ENCODE results near the gene STIM1.

GRCh38 chr11:4025248-4025966, 169.9 kb downstream of the STIM1 start:
- TF ChIP-seq, protein P1, sequence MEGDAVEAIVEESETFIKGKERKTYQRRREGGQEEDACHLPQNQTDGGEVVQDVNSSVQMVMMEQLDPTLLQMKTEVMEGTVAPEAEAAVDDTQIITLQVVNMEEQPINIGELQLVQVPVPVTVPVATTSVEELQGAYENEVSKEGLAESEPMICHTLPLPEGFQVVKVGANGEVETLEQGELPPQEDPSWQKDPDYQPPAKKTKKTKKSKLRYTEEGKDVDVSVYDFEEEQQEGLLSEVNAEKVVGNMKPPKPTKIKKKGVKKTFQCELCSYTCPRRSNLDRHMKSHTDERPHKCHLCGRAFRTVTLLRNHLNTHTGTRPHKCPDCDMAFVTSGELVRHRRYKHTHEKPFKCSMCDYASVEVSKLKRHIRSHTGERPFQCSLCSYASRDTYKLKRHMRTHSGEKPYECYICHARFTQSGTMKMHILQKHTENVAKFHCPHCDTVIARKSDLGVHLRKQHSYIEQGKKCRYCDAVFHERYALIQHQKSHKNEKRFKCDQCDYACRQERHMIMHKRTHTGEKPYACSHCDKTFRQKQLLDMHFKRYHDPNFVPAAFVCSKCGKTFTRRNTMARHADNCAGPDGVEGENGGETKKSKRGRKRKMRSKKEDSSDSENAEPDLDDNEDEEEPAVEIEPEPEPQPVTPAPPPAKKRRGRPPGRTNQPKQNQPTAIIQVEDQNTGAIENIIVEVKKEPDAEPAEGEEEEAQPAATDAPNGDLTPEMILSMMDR (IDR thresholded peaks at IDR 0.05; ENCODE audit: insufficient read depth, low read length): no peak
- TF ChIP-seq POLR2AphosphoS5 (IDR thresholded peaks at IDR 0.05; ENCODE audit: low read depth): no peak
- no peak for TF ChIP-seq SPI1 (IDR thresholded peaks at IDR 0.05; ENCODE audit: borderline replicate concordance, low read depth)
- TF ChIP-seq, protein P2, sequence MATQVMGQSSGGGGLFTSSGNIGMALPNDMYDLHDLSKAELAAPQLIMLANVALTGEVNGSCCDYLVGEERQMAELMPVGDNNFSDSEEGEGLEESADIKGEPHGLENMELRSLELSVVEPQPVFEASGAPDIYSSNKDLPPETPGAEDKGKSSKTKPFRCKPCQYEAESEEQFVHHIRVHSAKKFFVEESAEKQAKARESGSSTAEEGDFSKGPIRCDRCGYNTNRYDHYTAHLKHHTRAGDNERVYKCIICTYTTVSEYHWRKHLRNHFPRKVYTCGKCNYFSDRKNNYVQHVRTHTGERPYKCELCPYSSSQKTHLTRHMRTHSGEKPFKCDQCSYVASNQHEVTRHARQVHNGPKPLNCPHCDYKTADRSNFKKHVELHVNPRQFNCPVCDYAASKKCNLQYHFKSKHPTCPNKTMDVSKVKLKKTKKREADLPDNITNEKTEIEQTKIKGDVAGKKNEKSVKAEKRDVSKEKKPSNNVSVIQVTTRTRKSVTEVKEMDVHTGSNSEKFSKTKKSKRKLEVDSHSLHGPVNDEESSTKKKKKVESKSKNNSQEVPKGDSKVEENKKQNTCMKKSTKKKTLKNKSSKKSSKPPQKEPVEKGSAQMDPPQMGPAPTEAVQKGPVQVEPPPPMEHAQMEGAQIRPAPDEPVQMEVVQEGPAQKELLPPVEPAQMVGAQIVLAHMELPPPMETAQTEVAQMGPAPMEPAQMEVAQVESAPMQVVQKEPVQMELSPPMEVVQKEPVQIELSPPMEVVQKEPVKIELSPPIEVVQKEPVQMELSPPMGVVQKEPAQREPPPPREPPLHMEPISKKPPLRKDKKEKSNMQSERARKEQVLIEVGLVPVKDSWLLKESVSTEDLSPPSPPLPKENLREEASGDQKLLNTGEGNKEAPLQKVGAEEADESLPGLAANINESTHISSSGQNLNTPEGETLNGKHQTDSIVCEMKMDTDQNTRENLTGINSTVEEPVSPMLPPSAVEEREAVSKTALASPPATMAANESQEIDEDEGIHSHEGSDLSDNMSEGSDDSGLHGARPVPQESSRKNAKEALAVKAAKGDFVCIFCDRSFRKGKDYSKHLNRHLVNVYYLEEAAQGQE (IDR thresholded peaks at IDR 0.05; ENCODE audit: insufficient replicate concordance, low read depth): no peak
- TF ChIP-seq GABPA (IDR thresholded peaks at IDR 0.05; ENCODE audit: low read depth): no peak

Measured in HL-60 (cell line).